ENCODE results near the gene ANKAR. TPM values are rescaled to one million over a fixed set of nuclear protein-coding genes. Genes with fewer than 3 reads are reported as not detected.

The ANKAR gene
- 3.1 and 8.7 TPM in 2 replicates for total RNA-seq

GRCh38 chr2:189674374-189675112 lies at the start of gene ANKAR:
ANKAR (plus strand) TSS chr2:189674670; CDS start chr2:189676491, 1,821 bp downstream.

DNA sequence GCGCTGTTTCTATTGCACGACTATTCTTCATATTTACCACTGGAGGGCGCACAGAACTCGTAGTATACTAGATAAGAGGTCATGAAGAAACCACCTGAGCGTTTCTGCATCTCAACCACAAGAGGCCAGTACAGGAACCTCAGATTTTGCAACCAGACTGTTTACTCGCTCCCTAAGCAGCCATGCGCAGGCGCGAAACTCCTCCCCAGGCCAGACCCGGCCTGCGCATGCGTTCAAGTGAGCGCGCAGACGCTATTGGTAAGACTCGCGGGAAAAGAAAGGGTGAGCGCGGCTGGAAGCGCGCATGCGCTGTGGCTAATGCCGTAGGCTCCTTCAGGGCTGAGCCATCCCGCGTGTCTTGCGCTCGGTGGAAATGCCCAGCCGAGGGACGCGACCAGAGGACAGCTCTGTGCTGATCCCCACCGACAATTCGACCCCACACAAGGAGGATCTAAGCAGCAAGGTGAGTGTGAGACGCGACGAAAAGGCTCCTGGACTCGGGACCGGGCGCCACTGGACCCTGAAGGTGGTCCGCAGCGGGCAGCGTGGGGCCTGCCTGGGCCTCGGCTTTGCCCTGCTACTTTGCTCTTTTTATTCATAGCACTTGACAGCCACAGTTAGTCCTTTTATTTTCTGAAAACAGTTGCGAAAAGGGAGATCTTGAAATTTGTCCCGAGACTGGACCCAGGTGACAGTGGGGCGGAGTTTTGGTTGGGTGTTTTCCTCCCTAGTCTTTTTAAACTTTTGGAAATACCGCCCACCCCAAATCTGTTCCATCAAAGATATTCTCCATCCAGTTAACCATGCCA lies 13.1 kb upstream of the ANKAR start, which contains the start of gene ASNSD1:
Gene ASNSD1, plus strand, starts transcription at position 312 of the 809 bp plus-strand sequence. CDS start 4,674 bp downstream, outside the sequence.

Other genes starting within 250 kb of the ANKAR start
- 30.8 and 61.0 TPM in 2 replicates for gene WDR75, start 233.2 kb upstream of the ANKAR start, total RNA-seq
- 5.0 and 101 TPM in 2 replicates for gene SLC40A1, start 93.9 kb upstream of the ANKAR start, total RNA-seq
- gene ASNSD1, start 13.2 kb upstream of the ANKAR start, total RNA-seq: 36.6 and 58.4 TPM in 2 replicates
- 4.2 and 7.0 TPM in 2 replicates for gene OSGEPL1, start 88.1 kb downstream of the ANKAR start, total RNA-seq
- gene ORMDL1, start 109.7 kb downstream of the ANKAR start, total RNA-seq: 23.6 and 86.5 TPM in 2 replicates
- gene PMS1, start 109.8 kb downstream of the ANKAR start, total RNA-seq: 14.2 and 55.2 TPM in 2 replicates